ENCODE measurements around the gene SSTR3. TPM values are rescaled to one million over a fixed set of nuclear protein-coding genes. Genes with fewer than 3 reads are reported as not detected.

The SSTR3 gene
- total RNA-seq, 1 donor from 2014 or later: 0.69 TPM

- Mint-ChIP-seq H3K9me3 (peaks cover 2% of the 10 kb centered on the region), H3K4me1 (peaks cover 44% of the 10 kb centered on the region), H3K4me3 (peak overlapping the region; percentile 77), H3K27ac (peak overlapping the region; percentile 96), H3K36me3 (peaks cover 2% of the 10 kb centered on the region), H3K27me3 (ENCODE audit: low read depth) (no peaks in the 10 kb centered on the region)
- DNase-seq (ENCODE audit: low spot score in 2 of 2, unreplicated experiment in 2 of 2): peak; percentile 80 to 94
- peak; percentile 86 for TF ChIP-seq CTCF (IDR thresholded peaks at IDR 0.05; ENCODE audit: unreplicated experiment)
Measured at GRCh38 chr22:37198258-37199102, 13.8 kb downstream of the SSTR3 start.

- no peak for TF ChIP-seq CTCF (IDR thresholded peaks at IDR 0.05; ENCODE audit: unreplicated experiment)
- no peak for DNase-seq (ENCODE audit: low spot score in 2 of 2, unreplicated experiment in 2 of 2)
Measured at GRCh38 chr22:37197451-37198257, 14.6 kb downstream of the SSTR3 start.

GRCh38 chr22:37196539-37197450, 15.5 kb downstream of the SSTR3 start:
- Mint-ChIP-seq H3K4me1 (peaks cover 44% of the 10 kb centered on the region), H3K27ac (peak overlapping the region; percentile 96), H3K9me3 (peaks cover 12% of the 10 kb centered on the region), H3K4me3 (peak overlapping the region; percentile 77), H3K27me3 (ENCODE audit: low read depth) (no peaks in the 10 kb centered on the region), H3K36me3 (peaks cover 7% of the 10 kb centered on the region)
- DNase-seq (ENCODE audit: low spot score in 2 of 2, unreplicated experiment in 2 of 2): peak in 1 of 2 experiments; percentile 67
- no peak for TF ChIP-seq CTCF (IDR thresholded peaks at IDR 0.05; ENCODE audit: unreplicated experiment)

More at GRCh38 chr22:37197451-37198257, 14.6 kb downstream of the SSTR3 start:
- H3K4me3 Mint-ChIP-seq: peak overlapping the region; percentile 77
- H3K9me3 Mint-ChIP-seq: peaks cover 6% of the 10 kb centered on the region
- peaks cover 3% of the 10 kb centered on the region for H3K36me3 Mint-ChIP-seq
- peaks cover 44% of the 10 kb centered on the region for H3K4me1 Mint-ChIP-seq
- no peaks in the 10 kb centered on the region for H3K27me3 Mint-ChIP-seq (ENCODE audit: low read depth)
- H3K27ac Mint-ChIP-seq: peak overlapping the region; percentile 96

- H3K27me3 Mint-ChIP-seq (ENCODE audit: low read depth): no peaks in the 10 kb centered on the region
- no peak overlapping the region for H3K4me3 Mint-ChIP-seq
- H3K4me1 Mint-ChIP-seq: peaks cover 44% of the 10 kb centered on the region
- H3K27ac Mint-ChIP-seq: peak overlapping the region; percentile 82
- peaks cover 8% of the 10 kb centered on the region for H3K36me3 Mint-ChIP-seq
- H3K9me3 Mint-ChIP-seq: peaks cover 14% of the 10 kb centered on the region
- no peak for DNase-seq (ENCODE audit: low spot score in 2 of 2, unreplicated experiment in 2 of 2)
- TF ChIP-seq CTCF (IDR thresholded peaks at IDR 0.05; ENCODE audit: unreplicated experiment): no peak
Measured at GRCh38 chr22:37195921-37196320, 16.4 kb downstream of the SSTR3 start.

GRCh38 chr22:37194750-37195149, 17.5 kb downstream of the SSTR3 start:
- peaks cover 13% of the 10 kb centered on the region for H3K36me3 Mint-ChIP-seq
- peaks cover 54% of the 10 kb centered on the region for H3K4me1 Mint-ChIP-seq
- no peak for DNase-seq (ENCODE audit: low spot score in 2 of 2, unreplicated experiment in 2 of 2)
- no peaks in the 10 kb centered on the region for H3K27me3 Mint-ChIP-seq (ENCODE audit: low read depth)
- H3K4me3 Mint-ChIP-seq: no peak overlapping the region
- peaks cover 18% of the 10 kb centered on the region for H3K9me3 Mint-ChIP-seq
- H3K27ac Mint-ChIP-seq: peak overlapping the region; percentile 50
- TF ChIP-seq CTCF (IDR thresholded peaks at IDR 0.05; ENCODE audit: unreplicated experiment): no peak
